Measurements from ENCODE around the gene MAD2L1BP.

The MAD2L1BP gene

DNA sequence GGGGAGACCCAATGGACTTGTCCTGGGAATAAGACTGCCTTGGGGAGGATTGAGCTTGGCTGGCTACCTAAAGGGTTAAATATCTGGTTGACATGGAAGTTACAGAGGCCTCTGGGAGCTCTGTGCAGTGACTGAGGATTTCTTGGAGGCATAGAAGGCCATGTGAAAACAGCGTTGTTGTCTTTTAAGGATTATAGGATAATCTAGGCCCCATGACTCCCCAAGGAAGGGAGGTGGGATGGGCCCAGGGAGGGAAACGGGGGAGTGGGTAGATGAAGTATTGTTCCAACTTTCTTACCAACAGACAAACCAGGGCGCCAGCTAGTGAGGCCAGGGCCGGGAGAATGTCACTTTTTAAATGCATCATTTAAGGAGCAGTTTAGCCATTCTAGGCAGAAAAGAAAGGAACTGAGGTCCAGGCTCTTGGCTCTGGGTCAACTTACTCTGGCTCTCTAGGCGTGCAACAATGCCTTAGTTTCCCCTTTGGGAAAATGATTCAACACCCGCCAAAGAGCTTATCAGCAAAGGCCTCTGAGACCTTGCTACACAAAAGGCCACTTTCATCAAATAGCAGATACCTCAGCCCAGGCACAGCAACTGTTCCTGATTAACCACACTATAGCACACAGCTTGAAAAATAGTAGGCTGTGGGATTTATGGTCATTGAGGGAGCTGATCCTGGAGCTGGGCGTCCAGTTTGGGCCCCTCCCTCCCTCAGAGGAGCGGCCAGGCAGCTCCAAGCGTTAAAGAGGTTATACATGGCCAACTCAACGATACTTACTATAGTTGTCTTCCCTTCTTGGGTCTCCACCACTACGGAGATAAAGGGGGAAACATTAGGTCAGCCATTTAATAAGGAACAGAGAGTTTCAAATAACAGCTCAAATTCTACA is 44.9 kb downstream of the MAD2L1BP start:
- in situ Hi-C loops (cut with MboI; ENCODE audit: low sequenced_read_pairs), result no loop called here

DNA sequence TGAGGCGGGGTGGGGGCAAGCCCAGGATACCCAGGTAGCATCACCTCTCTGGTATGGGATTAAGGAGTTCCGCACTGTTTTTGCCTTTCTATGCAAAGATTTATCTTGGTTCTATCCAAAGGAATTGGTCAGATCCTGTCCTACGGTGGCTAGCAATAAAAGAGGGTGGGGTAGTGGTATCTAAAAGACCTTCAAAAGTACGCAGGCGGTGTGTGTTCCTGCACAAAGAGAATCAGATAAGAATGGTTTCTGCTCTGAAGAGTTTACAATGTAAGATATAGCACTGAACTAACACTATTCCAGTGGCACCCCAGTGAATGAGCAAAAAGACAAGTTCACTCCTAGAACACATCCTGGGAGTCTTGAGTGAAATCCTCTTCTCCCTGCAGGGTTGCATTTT is 45.7 kb downstream of the MAD2L1BP start:
- in situ Hi-C loops (cut with MboI; ENCODE audit: low sequenced_read_pairs), result no loop called here

- in situ Hi-C loops (cut with MboI; ENCODE audit: low sequenced_read_pairs), result no loop called here
Measured at GRCh38 chr6:43682724-43683429, 47.2 kb downstream of the MAD2L1BP start.

DNA sequence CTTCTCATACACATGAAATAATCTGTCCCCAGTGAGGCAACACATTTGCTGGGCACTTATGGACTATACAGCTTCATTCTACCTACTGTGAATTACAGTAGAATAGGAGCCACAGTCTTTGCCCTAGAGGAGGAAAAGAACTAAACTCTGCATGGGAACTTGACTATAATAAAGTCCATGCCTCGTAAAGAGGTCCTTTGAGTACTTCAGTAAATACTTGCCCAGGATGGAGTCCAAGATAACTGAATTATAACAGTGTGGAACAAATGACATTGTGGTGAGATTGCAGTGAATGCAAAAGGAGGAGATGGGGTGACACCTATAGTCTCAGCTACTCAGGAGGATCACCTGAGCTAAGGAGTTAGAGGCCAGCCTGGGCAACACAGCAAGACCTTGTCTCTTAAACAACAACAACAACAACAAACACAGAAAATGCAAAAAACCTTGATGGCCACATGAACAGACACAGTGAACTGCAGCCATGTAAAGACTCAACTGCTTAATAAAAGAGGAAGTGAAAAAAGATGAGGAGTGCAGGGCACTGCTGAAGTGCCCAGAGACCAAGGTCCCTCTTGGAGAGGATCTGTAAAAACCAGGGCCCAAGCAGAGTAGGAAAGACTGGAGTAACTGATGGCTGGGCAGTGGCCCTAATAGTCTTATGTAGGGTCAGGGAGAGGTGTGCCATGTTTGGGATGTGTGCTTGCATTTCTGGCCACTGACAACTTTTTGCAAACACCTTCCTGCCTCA is 48.2 kb downstream of the MAD2L1BP start:
- in situ Hi-C loops (cut with MboI; ENCODE audit: low sequenced_read_pairs), result no loop called here

GRCh38 chr6:43687079-43687436 is 51.4 kb downstream of the MAD2L1BP start:
- in situ Hi-C loops (cut with MboI; ENCODE audit: low sequenced_read_pairs), result no loop called here

- in situ Hi-C loops (cut with MboI; ENCODE audit: low sequenced_read_pairs), result no loop called here
Measured at GRCh38 chr6:43687437-43688347, 52.1 kb downstream of the MAD2L1BP start, which contains the start of gene MRPS18A. MRPS18A (minus strand) TSS chr6:43687791; CDS start chr6:43687779, 12 bp downstream.

GRCh38 chr6:43689421-43689820 is 53.8 kb downstream of the MAD2L1BP start:
- in situ Hi-C loops (cut with MboI; ENCODE audit: low sequenced_read_pairs), result no loop called here

Data from hTERT RPE-1 (cell line).